SJSA1 (cell line): Measurements from ENCODE around the gene PJA2. TPM values are rescaled to one million over a fixed set of nuclear protein-coding genes. Genes with fewer than 3 reads are reported as not detected.
"Not testable (repeated sequence)": the region's sequence is repeated elsewhere in the genome, so short reads cannot be mapped to it uniquely, and the experiment has no call there.

Experiments used
- DNase-seq, 2 experiments: peaks; one replicate each; pipeline ENCODE4 v3.0.0-alpha.2; 2015 to 2020; ENCODE audit warnings: low spot score in 2 of 2, low read depth in 1 of 2
- H3K27ac ChIP-seq: fragments of 250-450 bp; sonication (Bioruptor Pico); 2 replicates; pipeline ENCODE4 v1.5.1; 2020; ENCODE audit warnings: mild to moderate bottlenecking, moderate library complexity
- H3K27me3 ChIP-seq: fragments of 250-450 bp; sonication (Bioruptor Pico); replicated peaks from 2 replicates; pipeline ENCODE4 v1.5.1; 2020; ENCODE audit warnings: mild to moderate bottlenecking, moderate library complexity
- H3K36me3 ChIP-seq: fragments of 250-450 bp; sonication (Bioruptor Pico); 2 replicates; pipeline ENCODE4 v1.5.1; 2020; ENCODE audit warnings: mild to moderate bottlenecking
- H3K4me1 ChIP-seq: fragments of 250-450 bp; sonication (Bioruptor Pico); replicated peaks from 2 replicates; pipeline ENCODE4 v1.6.1; 2021; ENCODE audit warnings: mild to moderate bottlenecking
- H3K4me3 ChIP-seq: fragments of 250-450 bp; sonication (Bioruptor Pico); 2 replicates; pipeline ENCODE4 v1.5.1; 2020; ENCODE audit warnings: mild to moderate bottlenecking
- H3K9me3 ChIP-seq: fragments of 250-450 bp; sonication (Bioruptor Pico); replicated peaks from 2 replicates; pipeline ENCODE4 v1.5.1; 2020; ENCODE audit warnings: mild to moderate bottlenecking
- total RNA-seq: library from RNA; depleted of rRNA; stranded (reverse); fragments of >200 nt; shearing (Covaris generic); gene quantifications from 2 replicates; pipeline ENCODE4 v1.2.3, GENCODE V29; 2014

Gene PJA2
- total RNA-seq, 1 experiment from 2014 or later, result 160 TPM

GRCh38 chr5:109304309-109304708 lies 105.5 kb downstream of the PJA2 start:
- Histone ChIP-seq H3K27ac (no peak overlapping the region), H3K27me3 (0 out of 2 replicates have a peak, but pooled peaks cover 10% of the 10 kb centered on the region), H3K4me1 (no peaks in the 10 kb centered on the region), H3K4me3 (no peak overlapping the region), H3K36me3 (no peaks in the 10 kb centered on the region), H3K9me3 (no peaks in the 10 kb centered on the region)
- DNase-seq, result no peak

- H3K27me3 ChIP-seq, result 0 out of 2 replicates have a peak, but pooled peaks cover 10% of the 10 kb centered on the region
- no peak for DNase-seq
- no peaks in the 10 kb centered on the region for H3K36me3 ChIP-seq
- H3K9me3 ChIP-seq, result no peaks in the 10 kb centered on the region
- no peak overlapping the region for H3K27ac ChIP-seq
- H3K4me3 ChIP-seq, result no peak overlapping the region
- H3K4me1 ChIP-seq, result no peaks in the 10 kb centered on the region
These were observed 109.4 kb downstream of the PJA2 start for GRCh38 chr5:109300367-109300766.

- Histone ChIP-seq H3K27me3 (0 out of 2 replicates have a peak, but pooled peaks cover 10% of the 10 kb centered on the region), H3K4me3 (no peak overlapping the region), H3K9me3 (no peaks in the 10 kb centered on the region), H3K36me3 (no peaks in the 10 kb centered on the region), H3K27ac (no peak overlapping the region), H3K4me1 (no peaks in the 10 kb centered on the region)
- no peak for DNase-seq
These were observed 110.2 kb downstream of the PJA2 start for GRCh38 chr5:109299557-109299956.

- H3K36me3 ChIP-seq, result no peaks in the 10 kb centered on the region
- H3K27ac ChIP-seq, result no peak overlapping the region
- 0 out of 2 replicates have a peak, but pooled peaks cover 10% of the 10 kb centered on the region for H3K27me3 ChIP-seq
- H3K4me1 ChIP-seq, result no peaks in the 10 kb centered on the region
- no peak for DNase-seq
- H3K4me3 ChIP-seq, result no peak overlapping the region
- no peaks in the 10 kb centered on the region for H3K9me3 ChIP-seq
These were observed 111.0 kb downstream of the PJA2 start for GRCh38 chr5:109298794-109299193.

GRCh38 chr5:109297900-109298299 lies 111.9 kb downstream of the PJA2 start:
- 0 out of 2 replicates have a peak, but pooled peaks cover 10% of the 10 kb centered on the region for H3K27me3 ChIP-seq
- H3K27ac ChIP-seq, result no peak overlapping the region
- H3K9me3 ChIP-seq, result no peaks in the 10 kb centered on the region
- H3K36me3 ChIP-seq, result no peaks in the 10 kb centered on the region
- no peak overlapping the region for H3K4me3 ChIP-seq
- H3K4me1 ChIP-seq, result no peaks in the 10 kb centered on the region
- no peak for DNase-seq

- no peaks in the 10 kb centered on the region; the same call in 1 of the 2 replicates for H3K9me3 ChIP-seq
- H3K27me3 ChIP-seq, result no peaks in the 10 kb centered on the region
- no peaks in the 10 kb centered on the region for H3K36me3 ChIP-seq
- no peak for DNase-seq
- H3K4me3 ChIP-seq, result no peak overlapping the region
- no peaks in the 10 kb centered on the region for H3K4me1 ChIP-seq
- no peak overlapping the region for H3K27ac ChIP-seq
These were observed 118.7 kb downstream of the PJA2 start for GRCh38 chr5:109291090-109291489.

- H3K36me3 ChIP-seq, result no peaks in the 10 kb centered on the region
- no peaks in the 10 kb centered on the region for H3K27me3 ChIP-seq
- no peak for DNase-seq
- H3K4me1 ChIP-seq, result no peaks in the 10 kb centered on the region
- H3K27ac ChIP-seq, result no peak overlapping the region
- H3K9me3 ChIP-seq, result no peaks in the 10 kb centered on the region; the same call in 1 of the 2 replicates
- H3K4me3 ChIP-seq, result no peak overlapping the region
These were observed 119.5 kb downstream of the PJA2 start for GRCh38 chr5:109290231-109290630.

- H3K4me3 ChIP-seq, H3K36me3 ChIP-seq, H3K27ac ChIP-seq, H3K27me3 ChIP-seq, DNase-seq, H3K9me3 ChIP-seq, H3K4me1 ChIP-seq: not testable (repeated sequence)
These were observed 123.1 kb downstream of the PJA2 start for GRCh38 chr5:109286628-109287027.
